Raji (cell line): ENCODE results near the gene REST.

Experiments used
- POLR2A ChIP-seq: IDR thresholded peaks from 2 replicates; pipeline ENCODE4 v1.6.1; 2011; ENCODE audit warnings: low read depth, low read length, control low read depth; ENCODE audit not compliant: insufficient read depth

REST gene

GRCh38 chr4:56953680-56954520 lies 46.2 kb downstream of the REST start:
- TF ChIP-seq POLR2A: no peak

DNA sequence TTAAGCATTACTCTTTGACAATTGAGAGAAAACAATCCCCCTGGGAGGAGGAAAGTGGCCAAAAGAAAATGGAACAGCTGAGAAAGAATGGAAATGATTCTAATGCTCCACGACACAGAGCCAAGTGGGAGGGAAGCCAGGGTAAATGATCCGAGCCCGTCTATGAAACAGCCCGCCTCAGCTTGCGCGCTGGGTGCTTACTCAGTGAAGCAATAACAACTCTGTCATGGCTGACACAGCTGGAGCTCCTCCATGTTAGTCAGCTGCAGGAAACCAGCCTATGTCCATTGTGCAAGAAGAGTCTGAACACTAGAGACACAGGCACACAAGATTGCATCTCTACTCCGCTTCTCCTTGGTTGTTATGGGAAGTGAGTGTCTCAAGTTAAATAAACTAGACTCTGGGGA lies 50.4 kb downstream of the REST start:
- TF ChIP-seq POLR2A: no peak

DNA sequence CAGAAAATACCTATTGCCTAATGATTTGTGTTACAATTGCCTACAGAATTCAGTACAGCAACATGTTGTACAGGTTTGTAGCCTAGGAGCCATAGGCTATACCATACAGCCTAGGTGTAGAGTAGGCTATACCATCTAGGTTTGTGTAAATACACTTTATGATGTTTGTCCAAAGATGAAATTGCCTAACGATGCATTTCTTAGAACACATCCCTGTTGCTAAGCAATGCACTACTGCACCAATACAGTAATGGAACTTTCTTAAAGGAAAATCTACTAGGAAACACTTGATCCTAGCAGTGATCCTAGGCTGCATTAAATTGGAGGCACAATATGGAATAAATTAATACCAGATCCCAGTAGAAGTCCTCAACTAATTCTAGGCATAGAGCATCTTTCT lies 51.4 kb downstream of the REST start:
- no peak for TF ChIP-seq POLR2A

DNA sequence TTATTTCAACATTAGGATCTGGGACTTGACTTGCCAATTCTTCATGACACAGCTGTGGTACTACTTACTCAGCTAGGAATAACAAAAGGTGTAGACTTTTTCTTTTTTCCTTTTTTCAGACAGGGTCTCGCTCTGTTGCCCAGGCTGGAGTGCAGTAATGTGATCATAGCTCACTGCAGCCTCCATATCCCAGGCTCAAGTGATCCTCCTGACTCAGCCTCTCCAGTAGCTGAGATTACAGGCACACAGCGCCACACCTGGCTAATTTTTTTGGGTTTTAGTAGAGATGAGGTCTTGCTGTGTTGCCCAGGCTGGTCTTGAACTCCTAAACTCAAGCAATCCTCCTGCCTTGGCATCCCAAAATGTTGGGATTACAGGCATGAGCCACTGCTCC lies 53.4 kb downstream of the REST start:
- no peak for TF ChIP-seq POLR2A

DNA sequence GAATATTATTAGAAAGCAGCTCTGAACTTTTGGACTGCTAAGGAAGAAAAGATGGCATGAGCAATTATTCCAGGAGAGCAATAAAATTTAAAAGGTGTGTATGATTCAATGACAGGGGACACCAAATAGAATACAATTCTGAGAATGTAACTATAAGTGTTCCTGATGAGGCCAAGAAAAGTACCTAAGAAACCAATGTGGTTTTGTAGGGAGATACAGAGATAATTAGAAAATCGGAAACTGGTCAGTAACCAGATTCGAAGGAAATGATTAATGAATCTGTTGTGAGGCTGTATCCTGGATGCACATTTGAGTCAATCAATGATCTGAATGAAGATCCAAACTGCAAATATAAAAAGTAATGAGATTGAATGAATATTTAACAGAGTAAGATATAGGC lies 63.7 kb downstream of the REST start:
- no peak for TF ChIP-seq POLR2A

DNA sequence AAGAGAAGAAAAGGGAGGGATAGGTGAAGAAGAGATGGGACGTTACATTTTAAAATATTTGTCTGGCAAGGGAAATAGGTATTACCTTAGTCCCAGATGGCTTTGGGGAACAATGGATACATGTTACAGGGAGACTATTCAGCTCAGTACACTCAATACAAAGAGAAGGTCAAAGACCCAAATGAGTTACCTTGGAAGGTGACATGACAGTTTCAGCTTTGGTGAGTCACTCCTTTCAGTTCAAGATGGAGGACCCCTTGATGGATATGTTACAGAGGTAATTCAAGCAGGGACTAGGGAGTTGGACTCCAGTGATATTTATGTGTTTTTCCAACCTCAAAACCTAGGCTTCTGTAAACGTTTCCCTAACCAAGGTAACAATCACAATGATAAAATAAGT lies 64.7 kb downstream of the REST start:
- TF ChIP-seq POLR2A: no peak

- TF ChIP-seq POLR2A: no peak
Observed at GRCh38 chr4:56972809-56973208, 65.1 kb downstream of the REST start.

- no peak for TF ChIP-seq POLR2A
Observed at GRCh38 chr4:56973336-56973735, 65.6 kb downstream of the REST start.

DNA sequence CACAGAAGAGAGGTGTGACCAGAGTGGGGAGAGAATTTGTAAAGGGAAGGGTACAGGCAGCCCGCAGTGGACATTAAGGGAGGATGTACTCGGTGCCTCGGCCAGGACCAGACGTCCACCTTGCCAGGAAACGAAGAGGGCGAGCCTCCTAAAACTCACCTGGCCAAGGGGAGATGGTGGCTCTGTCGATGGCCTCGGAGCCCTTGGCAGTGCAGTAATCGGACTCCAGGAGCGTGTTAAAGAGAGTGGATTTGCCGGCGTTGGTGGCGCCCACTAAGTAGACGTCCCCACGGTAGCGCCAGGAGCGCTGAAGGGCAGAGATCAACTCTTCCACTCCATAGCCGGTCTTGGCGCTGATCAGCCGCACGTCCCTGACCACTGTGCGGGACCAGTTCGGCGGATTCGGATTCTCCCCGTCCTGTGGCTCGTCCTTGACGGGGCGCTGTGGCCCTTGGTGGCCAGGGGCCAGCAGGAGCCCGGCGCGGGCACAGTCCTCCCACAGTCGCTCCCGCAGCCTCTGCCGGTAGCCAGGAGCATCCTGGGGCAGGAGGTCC lies 68.7 kb downstream of the REST start:
- no peak for TF ChIP-seq POLR2A

- TF ChIP-seq POLR2A: no peak
Observed at GRCh38 chr4:56976837-56977320, 69.2 kb downstream of the REST start.

GRCh38 chr4:56977321-56978012 lies 69.8 kb downstream of the REST start, which contains the start of gene NOA1:
Gene NOA1 (minus strand): TSS chr4:56977606. CDS start chr4:56977585, 21 bp downstream.
- TF ChIP-seq POLR2A: peak; percentile 86

- peak; percentile 93 for TF ChIP-seq POLR2A
Observed at GRCh38 chr4:56978750-56979303, 71.1 kb downstream of the REST start, which contains the start of gene POLR2B. Gene POLR2B (plus strand): TSS chr4:56978896. CDS start chr4:56978986, 90 bp downstream.

DNA sequence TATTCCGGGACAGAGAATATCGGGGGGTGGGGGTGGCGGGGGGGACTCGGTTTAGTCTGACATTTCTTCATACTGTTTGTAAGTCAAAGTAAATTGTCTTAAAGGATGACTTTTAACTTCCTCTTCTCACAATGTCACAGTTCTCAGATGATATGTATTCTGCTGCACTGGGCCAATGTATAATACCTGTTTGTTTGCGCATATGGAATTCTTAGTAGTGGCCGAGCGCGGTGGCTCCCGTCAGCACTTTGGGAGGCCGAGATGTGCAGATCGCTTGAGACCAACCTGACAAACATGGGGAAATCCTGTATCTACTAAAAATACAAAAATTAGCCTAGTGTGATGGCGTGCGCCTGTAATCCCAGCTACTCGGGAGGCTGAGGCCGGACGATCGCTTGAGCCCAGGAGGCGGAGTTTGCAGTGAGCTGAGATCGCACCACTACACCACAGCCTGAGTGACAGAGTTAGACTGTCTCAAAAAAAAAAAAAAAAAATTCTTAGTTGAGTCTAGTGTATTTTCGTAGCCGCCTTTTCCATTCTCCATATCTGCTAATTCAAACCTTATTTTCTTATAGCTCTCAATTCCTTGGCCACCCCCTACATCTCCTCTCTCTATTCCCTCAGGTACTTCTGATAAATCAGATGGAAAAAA lies 71.8 kb downstream of the REST start:
- no peak for TF ChIP-seq POLR2A

DNA sequence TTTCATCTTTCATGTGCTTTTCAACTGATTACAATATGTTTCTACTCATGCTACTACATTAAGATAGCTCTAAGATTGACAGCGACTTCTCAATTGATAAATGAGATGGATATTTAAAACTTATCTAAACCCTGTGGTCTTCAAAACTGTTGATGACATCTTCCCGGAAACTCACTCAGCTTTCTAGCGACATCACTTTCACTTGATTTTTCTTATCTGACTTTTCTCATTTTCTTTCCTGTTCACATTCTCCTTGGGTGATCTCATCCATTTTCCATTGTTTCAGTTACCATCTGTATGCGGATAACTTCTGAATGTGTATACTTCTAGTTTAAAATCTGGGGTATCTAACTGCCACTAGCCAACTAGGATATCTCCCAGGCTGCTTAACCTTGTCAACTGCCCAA lies 74.1 kb downstream of the REST start:
- TF ChIP-seq POLR2A: no peak

GRCh38 chr4:56986192-56986591 lies 78.5 kb downstream of the REST start:
- TF ChIP-seq POLR2A: no peak
